Fibroblast of skin of back (primary cell): ENCODE data around the gene SLC1A3.
A peak's percentile ranks its signal among the peaks of the same experiment; 100 is the strongest.

ENCODE experiments used
- DNase-seq: peaks from one replicate; pipeline ENCODE4 v3.0.0-alpha.2; 2013

Gene SLC1A3

DNA sequence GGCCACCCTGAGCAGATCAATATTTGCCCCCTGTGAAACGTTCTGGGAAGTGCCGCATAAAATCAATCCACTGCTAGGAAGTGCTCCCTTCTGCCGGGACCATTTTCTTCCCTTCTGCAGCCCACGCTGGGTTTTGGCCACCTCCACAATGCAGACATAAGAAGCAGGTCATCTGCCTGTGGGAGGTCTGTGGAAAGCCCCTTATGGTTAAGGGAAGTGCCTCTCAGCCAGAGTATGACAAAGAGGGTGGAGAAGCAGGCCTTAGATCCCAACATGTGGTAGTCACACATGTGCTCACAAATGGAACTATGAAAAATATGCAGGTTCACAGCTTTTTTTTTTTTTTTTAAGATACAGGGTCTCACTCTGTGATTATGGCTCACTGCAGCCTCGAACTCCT lies 82.8 kb downstream of the SLC1A3 start:
- DNase-seq, result peak; percentile 74

- DNase-seq, result peak; percentile 79
These were observed 83.9 kb downstream of the SLC1A3 start for GRCh38 chr5:36690041-36690961.

DNA sequence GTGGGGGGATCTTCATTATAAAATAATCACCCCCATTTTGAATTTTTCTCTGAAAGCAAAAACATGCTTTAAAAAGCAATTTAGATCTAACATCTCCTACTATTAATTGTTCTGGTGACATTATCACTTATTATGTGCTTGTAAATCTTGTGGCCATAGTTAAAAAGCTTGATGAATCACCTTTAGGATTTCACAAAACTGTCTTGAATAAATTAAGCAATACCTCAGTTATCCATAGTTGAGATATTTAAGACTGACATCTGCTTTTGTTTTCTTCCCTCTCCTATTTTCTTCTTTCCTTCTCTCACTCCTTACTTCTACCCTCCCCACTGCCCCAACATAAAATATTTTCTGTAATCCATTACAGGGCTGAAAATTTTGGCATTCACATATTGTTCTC lies 84.8 kb downstream of the SLC1A3 start:
- DNase-seq, result no peak

DNA sequence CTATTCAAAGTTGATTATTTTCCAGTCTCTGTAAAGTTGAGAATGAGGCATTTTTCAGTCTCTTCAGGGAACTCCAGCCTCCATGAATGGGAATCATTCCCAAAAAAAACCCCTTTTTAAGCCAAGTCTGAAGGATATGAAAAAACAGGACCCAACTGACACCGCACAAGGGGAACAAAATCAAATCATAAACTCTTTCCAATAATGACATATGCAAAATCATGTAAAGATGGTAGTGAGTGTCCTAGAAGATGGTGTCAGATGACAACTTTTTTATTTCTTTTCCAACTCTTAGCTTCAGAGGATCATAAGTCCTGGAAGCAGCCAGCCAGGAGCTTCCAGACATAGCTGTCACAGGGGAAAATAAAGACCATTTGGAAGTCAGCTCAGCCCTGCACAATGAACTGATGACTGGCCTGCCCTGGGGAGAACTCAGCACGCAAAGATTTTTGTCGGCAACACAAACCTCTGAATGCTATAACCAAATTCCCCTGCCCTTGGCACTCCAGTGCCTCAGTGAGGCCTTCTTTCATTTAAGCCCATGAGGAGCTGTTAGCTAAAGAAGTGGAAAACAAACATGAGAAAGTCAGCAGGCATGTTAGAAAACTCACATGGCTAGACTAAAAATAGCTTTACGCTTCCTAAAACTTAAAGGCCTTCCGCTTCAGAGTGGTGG lies 85.4 kb downstream of the SLC1A3 start:
- peak; percentile 81 for DNase-seq

DNA sequence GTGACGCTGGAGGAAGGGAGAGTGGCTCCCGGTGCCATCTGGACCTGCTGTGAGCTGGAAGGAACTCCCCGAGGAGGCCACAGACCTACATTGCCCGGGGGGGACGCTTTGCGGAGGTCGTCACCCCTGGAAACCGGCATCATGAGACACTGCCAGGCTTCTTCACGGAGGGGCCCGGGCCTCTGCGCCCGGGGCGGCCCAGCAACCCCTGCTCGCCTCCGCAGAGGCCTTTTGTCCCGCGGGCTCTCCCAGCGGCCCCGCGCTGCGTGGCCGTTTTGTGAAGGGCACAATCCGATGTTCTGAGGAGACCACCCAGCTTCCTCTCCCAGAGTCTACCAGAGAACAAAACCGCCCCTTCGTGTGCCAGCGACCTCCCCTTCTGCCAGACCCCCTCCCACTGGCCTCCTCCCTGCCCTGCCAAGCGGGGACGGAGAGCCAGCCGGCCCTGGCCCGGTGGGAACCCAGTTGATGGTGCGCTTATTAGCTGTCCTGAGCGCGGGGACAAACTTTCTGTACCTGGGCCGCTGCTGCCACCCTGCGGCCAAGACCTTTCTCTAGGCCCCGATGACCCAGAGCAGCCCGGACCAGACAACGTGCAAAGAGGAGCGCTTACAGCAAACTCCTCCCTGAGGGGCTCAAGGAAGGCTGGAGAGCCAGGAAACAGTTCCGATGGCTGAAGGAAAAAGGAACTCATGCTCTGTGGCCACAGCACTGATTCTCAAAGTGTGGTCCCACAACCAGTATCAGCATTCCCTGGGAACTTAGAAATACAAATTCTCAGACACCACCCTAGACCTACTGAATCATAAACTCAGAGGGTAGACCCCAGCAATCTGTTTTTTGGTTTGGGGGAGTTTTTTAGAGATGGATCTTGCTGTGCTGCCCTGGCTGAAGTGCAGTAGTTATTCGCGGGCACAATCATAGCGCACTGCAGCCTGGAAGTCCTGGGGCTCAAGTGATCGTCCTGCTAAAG lies 86.7 kb downstream of the SLC1A3 start:
- peak; percentile 76 for DNase-seq

- no peak for DNase-seq
These were observed 87.9 kb downstream of the SLC1A3 start for GRCh38 chr5:36694351-36694750.

GRCh38 chr5:36696059-36696673 lies 89.8 kb downstream of the SLC1A3 start:
- peak; percentile 49 for DNase-seq

- DNase-seq, result no peak
These were observed 91.6 kb downstream of the SLC1A3 start for GRCh38 chr5:36698031-36698430.

- DNase-seq, result no peak
These were observed 94.8 kb downstream of the SLC1A3 start for GRCh38 chr5:36701085-36701698.

GRCh38 chr5:36703245-36703860 lies 96.9 kb downstream of the SLC1A3 start:
- DNase-seq, result no peak

GRCh38 chr5:36704131-36704530 lies 97.7 kb downstream of the SLC1A3 start:
- DNase-seq, result no peak

- no peak for DNase-seq
These were observed 98.6 kb downstream of the SLC1A3 start for GRCh38 chr5:36705055-36705454.

GRCh38 chr5:36706662-36707061 lies 100.3 kb downstream of the SLC1A3 start:
- no peak for DNase-seq

DNA sequence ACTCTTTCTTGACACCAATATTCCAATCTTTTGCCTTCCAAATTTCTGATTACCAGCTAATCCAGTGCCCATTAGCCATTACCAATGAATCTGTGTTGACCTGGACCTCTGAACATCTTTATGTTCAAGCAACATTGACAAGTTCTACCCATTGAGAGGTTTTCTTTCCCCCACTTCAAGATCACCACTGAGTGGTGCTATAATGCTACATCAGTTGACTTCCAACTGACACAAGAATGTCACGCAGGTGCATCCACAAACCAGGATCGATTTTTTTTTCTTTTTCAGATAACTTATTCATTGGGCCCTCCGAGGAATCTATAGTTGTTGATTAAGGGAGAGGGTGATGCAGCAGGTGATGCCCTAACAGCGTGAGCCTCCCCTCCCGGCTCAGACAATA lies 102.6 kb downstream of the SLC1A3 start:
- no peak for DNase-seq

- DNase-seq, result no peak
These were observed 103.6 kb downstream of the SLC1A3 start for GRCh38 chr5:36710039-36710438.

- DNase-seq, result no peak
These were observed 106.3 kb downstream of the SLC1A3 start for GRCh38 chr5:36712706-36713105.

- DNase-seq, result no peak
These were observed 107.1 kb downstream of the SLC1A3 start for GRCh38 chr5:36713541-36713940.

- DNase-seq, result no peak
These were observed 110.8 kb downstream of the SLC1A3 start for GRCh38 chr5:36717131-36717695.

GRCh38 chr5:36719282-36719681 lies 112.9 kb downstream of the SLC1A3 start:
- no peak for DNase-seq

DNA sequence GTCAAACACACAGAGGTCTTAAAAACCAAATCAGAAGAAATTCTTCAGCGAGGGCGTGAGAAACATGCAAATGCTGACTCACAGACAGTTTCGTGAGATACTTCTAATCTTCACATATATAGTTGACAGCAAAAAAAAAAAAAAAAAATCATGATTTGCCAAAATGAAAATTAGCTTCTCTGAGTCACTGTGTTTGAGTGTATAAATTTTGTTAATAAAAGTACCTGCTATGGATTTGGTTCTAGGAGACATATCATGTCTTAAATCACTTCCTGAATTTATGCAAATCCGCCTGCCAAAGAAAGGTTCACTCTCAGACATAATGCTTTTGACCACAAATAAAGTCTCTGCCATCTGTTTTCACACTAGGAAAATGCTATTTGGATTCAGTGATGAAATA lies 114.3 kb downstream of the SLC1A3 start:
- no peak for DNase-seq

DNA sequence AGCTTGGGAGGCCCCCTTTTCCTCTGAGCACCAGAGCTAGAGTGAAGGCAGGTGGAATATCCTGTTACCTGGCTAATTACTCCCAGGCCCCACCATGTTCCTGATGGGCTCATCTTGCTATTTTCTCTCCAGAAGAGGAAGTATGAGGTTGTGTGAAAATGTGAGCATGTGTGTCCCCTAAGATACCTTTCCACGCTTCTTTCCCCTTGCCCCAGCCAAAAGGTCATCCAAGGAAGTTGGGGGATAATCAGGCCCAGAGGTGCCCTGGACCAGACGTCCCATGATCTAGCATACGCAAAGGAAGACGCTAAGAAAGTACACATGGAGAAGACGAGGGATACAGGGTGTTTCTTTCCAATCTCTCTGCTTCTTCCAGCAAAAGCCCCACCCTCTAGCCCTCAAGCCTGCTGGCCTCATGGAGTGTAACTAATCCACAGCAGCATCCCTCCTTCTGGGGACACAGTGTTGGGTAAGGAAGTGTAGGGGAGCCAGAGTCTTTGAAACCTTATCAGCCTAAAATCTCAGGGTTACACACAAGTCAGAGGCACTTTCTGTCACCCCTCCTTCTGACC lies 115.3 kb downstream of the SLC1A3 start:
- DNase-seq, result no peak
